HepG2 (cell line): ENCODE results near the gene ZBTB4. TPM values are rescaled to one million over a fixed set of nuclear protein-coding genes. Genes with fewer than 3 reads are reported as not detected.
A peak's percentile ranks its signal among the peaks of the same experiment; 100 is the strongest.

ENCODE experiments used
- ATF7-NPFF ChIP-seq: sonication (generic); formaldehyde crosslinking; IDR thresholded peaks from 2 replicates; pipeline ENCODE4 v1.8.1; 2023; ENCODE audit warnings: mild to moderate bottlenecking, low read depth, missing genetic modification reagents, moderate library complexity
- BCL3 ChIP-seq: sonication (generic); formaldehyde crosslinking; IDR thresholded peaks from 2 replicates; pipeline ENCODE4 v1.5.1; 2020; ENCODE audit warnings: mild to moderate bottlenecking, missing genetic modification reagents, moderate library complexity
- CEBPG ChIP-seq: IDR thresholded peaks from 2 replicates; pipeline ENCODE4 v1.6.1; 2016
- CHD2 ChIP-seq: IDR thresholded peaks from 2 replicates; pipeline ENCODE4 v1.6.1; 2011; ENCODE audit warnings: low read depth, low read length, improper control_type of control experiment
- GLI4 ChIP-seq: sonication (generic); formaldehyde crosslinking; IDR thresholded peaks from 2 replicates; pipeline ENCODE4 v1.5.1; 2020; ENCODE audit warnings: missing genetic modification reagents, mild to moderate bottlenecking, moderate library complexity, borderline replicate concordance
- MAZ ChIP-seq, 2 experiments: sonication (generic) in 1 of 2; formaldehyde crosslinking in 1 of 2; IDR thresholded peaks; 2 replicates each; pipeline versions ENCODE4 v1.5.0 to v1.6.1; 2012 to 2020; ENCODE audit warnings: low read depth in 2 of 2, mild to moderate bottlenecking in 2 of 2, borderline replicate concordance in 1 of 2, improper control_type of control experiment in 1 of 2, low read length in 1 of 2, missing genetic modification reagents in 1 of 2, moderate library complexity in 1 of 2
- MIXL1 ChIP-seq: IDR thresholded peaks from 2 replicates; pipeline ENCODE4 v1.6.1; 2016
- MZF1 ChIP-seq: sonication (generic); formaldehyde crosslinking; IDR thresholded peaks from 2 replicates; pipeline ENCODE4 v1.8.1; 2023; ENCODE audit warnings: mild to moderate bottlenecking, missing genetic modification reagents, borderline replicate concordance
- NFIB ChIP-seq: sonication (generic); formaldehyde crosslinking; IDR thresholded peaks from 2 replicates; pipeline ENCODE4 v1.9.0; 2021; ENCODE audit warnings: missing genetic modification reagents, mild to moderate bottlenecking, borderline replicate concordance
- NFKBIZ ChIP-seq: IDR thresholded peaks from 2 replicates; pipeline ENCODE4 v1.6.1; 2018; ENCODE audit warnings: missing genetic modification reagents, missing compliant biosample characterization
- TBP ChIP-seq: sonication (generic); formaldehyde crosslinking; IDR thresholded peaks from 2 replicates; pipeline ENCODE4 v1.5.0; 2020; ENCODE audit warnings: missing genetic modification reagents
- THAP11 ChIP-seq: IDR thresholded peaks from 2 replicates; pipeline ENCODE4 v1.6.1; 2016; ENCODE audit warnings: missing biosample characterization, missing genetic modification reagents
- TMF1 ChIP-seq: sonication (generic); formaldehyde crosslinking; IDR thresholded peaks from 2 replicates; pipeline ENCODE4 v1.8.1; 2022; ENCODE audit warnings: low read depth, missing genetic modification reagents
- ZBTB20 ChIP-seq: sonication (generic); formaldehyde crosslinking; IDR thresholded peaks from 2 replicates; pipeline ENCODE4 v1.8.1; 2023; ENCODE audit warnings: missing genetic modification reagents, low read depth, mild to moderate bottlenecking, borderline replicate concordance
- ZBTB26 ChIP-seq: IDR thresholded peaks from 2 replicates; pipeline ENCODE4 v1.6.1; 2016; ENCODE audit warnings: missing compliant biosample characterization, missing genetic modification reagents, borderline replicate concordance
- ZBTB49 ChIP-seq: sonication (generic); formaldehyde crosslinking; IDR thresholded peaks from 2 replicates; pipeline ENCODE4 v1.4.0; 2020; ENCODE audit warnings: missing genetic modification reagents, borderline replicate concordance
- ZNF501 ChIP-seq: sonication (generic); formaldehyde crosslinking; IDR thresholded peaks from 2 replicates; pipeline ENCODE4 v1.5.1; 2020; ENCODE audit warnings: mild to moderate bottlenecking, moderate library complexity, missing genetic modification reagents
- ZNF772 ChIP-seq: sonication (generic); formaldehyde crosslinking; IDR thresholded peaks from 2 replicates; pipeline ENCODE4 v1.5.0; 2020; ENCODE audit warnings: mild to moderate bottlenecking, missing genetic modification reagents
- ZZZ3 ChIP-seq: sonication (generic); formaldehyde crosslinking; IDR thresholded peaks from 2 replicates; pipeline ENCODE4 v1.4.0; 2020; ENCODE audit warnings: missing genetic modification reagents, mild to moderate bottlenecking, borderline replicate concordance
- polyA plus RNA-seq, 8 experiments: library from polyadenylated mRNA; depleted of rRNA in 3 of 8; stranded (reverse) in 7 of 8; unstranded in 1 of 8; fragments of >200 nt; fragmentation: Illumina TruSeq in 4 of 8; extraction: Trizol in 4 of 8; gene quantifications; 2 replicates each; pipeline versions ENCODE4 v1.2.1 to v1.2.3, GENCODE V29; 2011 to 2016; ENCODE audit warnings: low read depth in 4 of 8, missing spikeins in 1 of 8, mixed read lengths in 1 of 8; ENCODE audit not compliant: insufficient read depth in 1 of 8
- total RNA-seq, 5 experiments: library from RNA; depleted of rRNA; stranded (reverse); fragments of >200 nt; fragmentation: Illumina TruSeq; extraction: Trizol; gene quantifications; 2 replicates each; pipeline ENCODE4 v1.2.3, GENCODE V29; 2016; ENCODE audit warnings: low read depth in 1 of 5
- TF ChIP-seq, protein P1 (sequence below): sonication (generic); formaldehyde crosslinking; IDR thresholded peaks from 2 replicates; pipeline ENCODE4 v1.5.0; 2020; ENCODE audit warnings: missing genetic modification reagents
- TF ChIP-seq, protein P2 (sequence below): sonication (generic); formaldehyde crosslinking; conservative IDR thresholded peaks from 2 replicates; pipeline ENCODE4 v1.8.0; 2022; ENCODE audit warnings: mild to moderate bottlenecking, moderate library complexity, missing genetic modification reagents

Gene ZBTB4
- total and polyA plus RNA-seq, 2 of the 13 experiments (the other 11 are each of a cell fraction or from before 2014, with no cell fraction given): 4.3 to 7.4 TPM

DNA sequence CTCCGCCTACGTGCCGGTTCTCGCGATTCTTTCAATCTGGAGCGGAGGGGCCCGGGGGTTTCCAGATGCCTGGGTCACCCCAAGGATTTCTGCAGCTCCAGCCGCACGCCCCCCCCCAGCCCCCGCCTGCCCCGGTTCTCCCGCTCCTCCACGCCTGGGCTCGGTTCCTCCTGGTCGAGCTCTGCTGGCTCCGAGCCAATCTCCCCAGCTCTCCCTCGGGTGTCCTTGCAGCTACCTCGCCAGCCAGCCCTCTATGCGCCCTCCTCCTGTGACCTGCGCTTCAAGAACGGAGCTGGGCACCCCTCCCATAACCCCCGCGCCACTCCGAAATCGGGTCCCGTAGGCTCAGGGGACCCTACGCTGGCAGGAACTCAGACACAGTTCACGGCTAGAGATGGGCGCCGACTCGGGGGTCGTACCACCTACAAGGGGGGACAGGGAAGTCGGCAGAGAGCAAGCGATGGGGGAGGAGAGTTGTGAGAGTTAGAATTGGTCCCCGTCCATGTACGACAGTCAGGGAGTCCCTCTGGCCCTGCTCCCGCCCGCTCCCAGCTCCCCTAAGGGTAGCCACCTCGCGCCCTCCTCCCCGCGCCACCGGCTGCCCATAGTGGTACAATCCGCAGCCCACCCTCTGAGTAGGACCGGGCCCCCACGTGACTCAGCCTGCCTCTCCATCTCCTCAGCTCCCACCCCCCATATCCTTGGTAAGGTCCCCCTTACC lies 39.2 kb downstream of the ZBTB4 start (continued):
- TF ChIP-seq ZBTB26 (CRISPR knock-in tag): 0 out of 2 replicates have a peak, but pooled peaks have one; percentile 19
- no peak for TF ChIP-seq NFIB (CRISPR knock-in tag)
- TF ChIP-seq MAZ (IDR thresholded peaks at IDR 0.05; ENCODE audit: borderline replicate concordance, low read depth, low read length): no peak
- TF ChIP-seq MAZ (CRISPR knock-in tag; IDR thresholded peaks at IDR 0.05; ENCODE audit: low read depth): peak; percentile 42; the same call in 1 of the 2 replicates
- TF ChIP-seq NFKBIZ (CRISPR knock-in tag): no peak
- TF ChIP-seq, protein P1, sequence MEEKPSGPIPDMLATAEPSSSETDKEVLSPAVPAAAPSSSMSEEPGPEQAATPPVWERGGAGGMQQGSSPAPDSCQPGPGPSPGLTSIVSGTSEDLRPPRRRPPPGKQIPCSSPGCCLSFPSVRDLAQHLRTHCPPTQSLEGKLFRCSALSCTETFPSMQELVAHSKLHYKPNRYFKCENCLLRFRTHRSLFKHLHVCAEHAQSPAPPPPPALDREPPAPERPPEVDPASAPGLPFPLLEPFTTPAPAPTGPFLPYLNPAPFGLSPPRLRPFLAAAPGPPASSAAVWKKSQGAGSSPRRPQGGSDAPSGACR (CRISPR knock-in tag): no peak
- TF ChIP-seq ZBTB20 (CRISPR knock-in tag): no peak
- no peak for TF ChIP-seq ZBTB49
- TF ChIP-seq THAP11: no peak
- TF ChIP-seq TBP (CRISPR knock-in tag): no peak
- TF ChIP-seq MZF1 (CRISPR knock-in tag): no peak
- TF ChIP-seq CEBPG (CRISPR knock-in tag): 0 out of 2 replicates have a peak, but pooled peaks have one; percentile 3
- TF ChIP-seq ZZZ3 (CRISPR knock-in tag): 0 out of 2 replicates have a peak, but pooled peaks have one; percentile 50
- TF ChIP-seq BCL3 (CRISPR knock-in tag): no peak
- TF ChIP-seq, protein P2, sequence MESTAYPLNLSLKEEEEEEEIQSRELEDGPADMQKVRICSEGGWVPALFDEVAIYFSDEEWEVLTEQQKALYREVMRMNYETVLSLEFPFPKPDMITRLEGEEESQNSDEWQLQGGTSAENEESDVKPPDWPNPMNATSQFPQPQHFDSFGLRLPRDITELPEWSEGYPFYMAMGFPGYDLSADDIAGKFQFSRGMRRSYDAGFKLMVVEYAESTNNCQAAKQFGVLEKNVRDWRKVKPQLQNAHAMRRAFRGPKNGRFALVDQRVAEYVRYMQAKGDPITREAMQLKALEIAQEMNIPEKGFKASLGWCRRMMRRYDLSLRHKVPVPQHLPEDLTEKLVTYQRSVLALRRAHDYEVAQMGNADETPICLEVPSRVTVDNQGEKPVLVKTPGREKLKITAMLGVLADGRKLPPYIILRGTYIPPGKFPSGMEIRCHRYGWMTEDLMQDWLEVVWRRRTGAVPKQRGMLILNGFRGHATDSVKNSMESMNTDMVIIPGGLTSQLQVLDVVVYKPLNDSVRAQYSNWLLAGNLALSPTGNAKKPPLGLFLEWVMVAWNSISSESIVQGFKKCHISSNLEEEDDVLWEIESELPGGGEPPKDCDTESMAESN (CRISPR knock-in tag): no peak
- peak; percentile 90 for TF ChIP-seq CHD2
- no peak for TF ChIP-seq MIXL1
- TF ChIP-seq GLI4 (CRISPR knock-in tag): no peak
- TF ChIP-seq ZNF772 (CRISPR knock-in tag): no peak
- TF ChIP-seq TMF1: 0 out of 2 replicates have a peak, but pooled peaks have one; percentile 8
- TF ChIP-seq ATF7-NPFF (CRISPR knock-in tag): no peak
- TF ChIP-seq ZNF501 (CRISPR knock-in tag): no peak
